Skin of body (tissue), 2 donors: Measurements from ENCODE around the gene C11orf21. TPM values are rescaled to one million over a fixed set of nuclear protein-coding genes. Genes with fewer than 3 reads are reported as not detected.
"Not testable (repeated sequence)": the region's sequence is repeated elsewhere in the genome, so short reads cannot be mapped to it uniquely, and the experiment has no call there.

Experiments
- DNase-seq: peaks from one replicate; lab custom pipeline; 2025; lab: John Stamatoyannopoulos, UW
- total RNA-seq: library from RNA; depleted of rRNA; stranded (reverse); fragments of >200 nt; gene quantifications from one replicate; pipeline ENCODE4 v1.2.3, GENCODE V29; 2014

The C11orf21 gene
- total RNA-seq, 1 donor from 2014 or later = 2.0 TPM

GRCh38 chr11:2296913-2297622 lies 4.7 kb downstream of the C11orf21 start:
- no peak for DNase-seq

DNA sequence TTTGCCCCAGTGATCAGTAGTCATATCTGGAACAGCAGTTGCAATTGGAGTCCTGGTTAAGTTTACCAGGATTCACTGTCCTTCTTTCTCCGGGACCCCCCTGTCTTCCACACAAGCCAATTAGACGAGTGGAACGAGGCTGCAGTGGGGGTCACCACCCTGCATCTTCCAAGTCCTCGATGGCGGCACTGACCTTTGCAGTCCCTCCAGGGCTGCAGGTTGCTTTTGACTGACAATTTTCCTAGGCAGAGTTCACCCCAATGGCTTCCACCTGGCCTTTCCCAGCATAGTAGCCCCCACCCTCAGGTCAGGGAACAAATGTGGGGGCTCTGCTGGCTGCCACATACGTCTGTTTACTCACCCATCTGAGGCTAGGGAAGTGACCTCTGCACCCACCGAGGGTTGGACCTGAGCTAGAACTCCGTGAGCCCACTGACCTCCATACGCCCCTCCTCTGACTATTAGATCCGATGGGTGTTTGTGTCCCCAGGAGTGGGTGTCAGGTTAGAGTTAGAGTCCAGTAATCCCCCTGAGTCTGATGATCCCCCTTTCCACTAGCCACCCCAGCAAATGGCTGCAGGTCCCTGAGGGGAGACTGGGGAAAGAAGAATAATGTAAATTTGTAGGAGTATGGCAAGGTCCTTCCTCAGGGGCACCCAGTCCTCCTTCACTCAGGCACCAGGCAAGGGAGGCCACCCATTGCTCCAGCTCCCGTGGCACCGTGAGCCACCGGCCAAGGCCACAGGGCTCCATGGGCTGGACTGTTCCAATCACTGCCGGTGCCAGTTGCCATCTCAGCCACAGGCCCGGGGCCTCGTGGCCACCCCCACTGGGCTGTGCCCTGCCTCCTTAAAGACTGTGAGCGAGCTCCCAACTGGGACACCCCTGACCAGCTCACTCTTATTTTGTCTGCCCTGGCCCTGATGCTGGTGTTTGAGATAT lies 5.5 kb downstream of the C11orf21 start:
- no peak for DNase-seq

DNA sequence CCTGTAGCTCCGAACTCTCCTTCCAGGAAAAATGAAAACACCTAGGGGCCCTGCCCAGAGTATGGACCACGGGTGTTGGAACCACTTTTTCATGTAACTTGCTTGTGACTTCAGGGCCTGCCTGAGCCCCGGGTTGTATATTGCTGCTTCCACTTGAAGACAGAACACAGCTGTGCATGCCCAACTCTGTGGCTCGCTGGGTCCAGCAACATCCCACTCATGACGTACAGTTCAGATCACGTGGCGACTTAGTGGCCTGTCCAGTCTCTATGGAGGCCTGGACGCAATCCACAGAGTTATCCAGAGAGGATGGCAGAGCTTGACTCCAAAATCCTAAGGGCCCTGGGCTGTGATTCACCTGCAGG lies 6.8 kb downstream of the C11orf21 start:
- no peak for DNase-seq

DNA sequence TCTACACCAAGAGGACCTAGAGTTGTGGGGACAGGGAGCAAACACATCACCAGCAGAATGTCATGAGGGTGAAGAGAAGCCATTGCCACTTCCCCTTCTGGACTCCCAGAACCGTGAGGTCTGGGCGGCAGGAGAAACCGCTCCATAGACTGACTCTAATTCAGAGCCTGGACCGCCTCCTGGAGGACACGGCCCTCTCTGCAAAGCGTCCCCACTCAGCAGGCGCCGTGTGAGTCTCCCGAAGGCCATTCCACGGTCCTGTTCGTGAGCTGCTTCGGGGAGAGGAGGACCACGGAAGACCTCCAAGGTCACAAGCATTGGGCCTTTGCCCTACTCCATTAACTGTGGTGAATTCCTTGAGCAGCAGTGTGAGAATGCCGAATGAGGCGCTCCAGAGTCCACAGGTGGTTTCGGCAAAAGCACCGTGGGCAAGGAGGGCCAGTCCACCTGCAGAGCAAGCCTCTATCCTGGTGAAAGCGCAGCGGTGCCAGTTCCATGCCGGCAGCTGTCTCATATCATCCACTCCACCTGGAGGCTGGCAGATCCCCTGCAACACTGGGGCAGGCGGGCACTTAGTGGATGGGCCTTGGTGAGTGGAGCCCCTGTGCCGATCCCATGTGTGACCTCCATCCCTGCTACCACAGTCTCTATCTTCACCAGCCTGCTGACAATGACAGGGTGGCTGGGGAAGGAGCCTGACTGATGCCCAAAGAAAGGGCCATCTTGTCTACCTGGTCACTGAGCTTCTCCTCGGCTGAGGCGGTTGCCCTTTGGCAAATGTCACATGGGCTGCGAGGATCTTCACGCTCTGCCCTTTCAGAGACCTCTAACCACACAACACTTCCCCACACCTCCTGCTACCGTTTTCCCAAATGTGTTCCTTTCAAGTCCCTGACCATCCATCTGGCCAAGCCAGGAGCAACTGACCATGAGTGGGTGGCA lies 7.5 kb downstream of the C11orf21 start:
- DNase-seq = no peak

DNA sequence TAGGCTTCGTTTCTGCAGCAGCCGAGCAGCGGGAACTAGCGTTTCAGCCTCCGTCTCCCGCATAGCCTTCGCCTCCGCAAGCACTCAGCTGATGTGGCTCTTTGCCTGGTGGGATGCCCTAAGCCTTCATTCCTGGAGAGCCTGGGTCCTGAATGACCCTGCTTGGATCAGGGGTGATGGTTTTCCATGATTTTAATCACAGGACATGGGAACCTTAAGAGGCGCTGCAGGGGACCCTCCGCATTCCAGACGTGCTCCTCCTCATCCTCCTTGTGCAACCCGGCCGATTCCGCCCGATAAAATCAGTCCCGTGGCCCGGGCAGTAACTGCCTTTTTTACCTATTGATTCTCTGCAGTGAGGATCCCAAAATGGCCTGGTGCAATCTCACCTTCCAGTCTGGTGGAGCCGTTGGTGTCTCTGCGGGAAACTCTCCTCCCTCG lies 8.2 kb downstream of the C11orf21 start:
- no peak for DNase-seq

DNA sequence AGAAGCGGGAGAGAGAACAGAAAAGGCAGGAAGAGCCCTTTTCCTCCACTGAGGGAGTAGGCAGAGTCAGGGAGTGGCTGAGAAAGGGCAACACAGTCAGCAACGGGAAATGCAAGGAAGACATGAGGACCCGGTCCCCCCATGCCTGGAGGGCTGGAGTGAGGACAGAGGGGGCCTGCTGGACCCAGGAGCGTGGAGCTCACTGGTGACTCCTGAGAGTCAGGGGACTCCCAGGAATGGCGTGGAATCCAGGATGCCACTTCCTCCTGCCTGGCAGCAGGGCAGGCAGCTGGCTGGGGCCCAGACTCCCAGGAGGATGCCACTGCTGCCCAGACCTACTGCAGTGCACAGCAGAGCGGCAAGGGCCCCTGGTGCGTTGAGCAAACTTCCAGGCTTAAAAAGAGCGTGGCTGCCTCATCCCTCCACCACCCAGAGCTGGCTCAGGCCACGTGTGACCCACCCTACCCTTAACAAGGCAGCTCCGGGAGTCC lies 11.3 kb downstream of the C11orf21 start:
- DNase-seq = no peak

DNA sequence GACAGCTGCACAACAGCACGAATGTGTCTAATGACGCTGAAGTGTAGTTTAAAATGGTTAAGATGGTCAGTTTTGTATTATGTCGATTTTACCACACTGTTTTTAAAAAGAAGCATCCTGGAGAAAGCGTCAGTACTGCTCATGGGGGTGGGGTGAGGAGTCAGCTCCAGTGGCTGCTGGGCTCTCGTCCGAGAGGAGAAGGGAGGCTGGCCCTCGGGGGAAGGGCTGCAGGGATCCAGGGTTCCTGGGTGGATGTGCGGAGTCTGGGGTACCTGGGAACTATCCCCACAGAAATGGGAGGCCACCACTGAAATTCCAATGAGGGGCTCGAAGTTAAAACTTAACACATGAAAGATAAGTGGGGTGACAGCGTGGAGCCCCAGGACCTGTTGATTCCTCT lies 11.9 kb downstream of the C11orf21 start:
- no peak for DNase-seq

- no peak for DNase-seq
Measured at GRCh38 chr11:2289350-2289749, 12.4 kb downstream of the C11orf21 start.

- no peak for DNase-seq
Measured at GRCh38 chr11:2287091-2287490, 14.6 kb downstream of the C11orf21 start.

DNA sequence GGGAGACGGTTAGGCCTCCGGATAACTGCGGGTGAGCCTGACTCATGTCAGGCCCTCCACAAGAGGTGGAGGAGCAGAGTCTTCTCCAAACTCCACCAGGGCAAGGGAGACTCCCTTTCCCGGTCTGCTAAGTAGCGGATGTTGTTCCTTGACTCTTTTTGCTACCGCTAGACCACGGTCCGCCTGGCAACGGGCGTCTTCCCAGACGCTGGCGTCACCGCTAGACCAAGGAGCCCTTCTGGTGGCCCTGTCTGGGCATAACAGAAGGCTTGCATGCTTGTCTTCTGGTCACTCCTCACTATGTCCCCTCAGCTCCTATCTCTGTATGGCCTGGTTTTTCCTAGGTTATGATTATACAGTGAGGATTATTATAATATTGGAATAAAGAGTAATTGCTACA lies 15.4 kb downstream of the C11orf21 start:
- DNase-seq = not testable (repeated sequence)

DNA sequence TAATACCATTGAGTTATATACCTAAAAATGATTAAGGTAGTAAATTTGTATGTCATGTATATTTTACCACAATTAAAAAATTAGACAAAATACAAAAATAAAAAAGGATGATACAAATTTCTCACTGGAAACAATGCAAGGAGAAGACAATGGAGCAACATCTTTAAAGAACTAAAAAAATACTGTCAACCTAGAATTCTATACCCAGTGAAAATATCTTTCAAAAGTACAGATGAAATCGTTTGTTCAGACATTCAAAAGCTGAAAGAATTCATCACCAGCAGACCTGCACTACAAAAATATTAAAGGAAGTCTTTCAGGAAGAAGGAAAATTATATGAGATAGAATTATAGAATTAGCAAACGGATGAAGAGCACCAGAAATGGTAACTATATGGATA lies 21.5 kb downstream of the C11orf21 start:
- DNase-seq = no peak

DNA sequence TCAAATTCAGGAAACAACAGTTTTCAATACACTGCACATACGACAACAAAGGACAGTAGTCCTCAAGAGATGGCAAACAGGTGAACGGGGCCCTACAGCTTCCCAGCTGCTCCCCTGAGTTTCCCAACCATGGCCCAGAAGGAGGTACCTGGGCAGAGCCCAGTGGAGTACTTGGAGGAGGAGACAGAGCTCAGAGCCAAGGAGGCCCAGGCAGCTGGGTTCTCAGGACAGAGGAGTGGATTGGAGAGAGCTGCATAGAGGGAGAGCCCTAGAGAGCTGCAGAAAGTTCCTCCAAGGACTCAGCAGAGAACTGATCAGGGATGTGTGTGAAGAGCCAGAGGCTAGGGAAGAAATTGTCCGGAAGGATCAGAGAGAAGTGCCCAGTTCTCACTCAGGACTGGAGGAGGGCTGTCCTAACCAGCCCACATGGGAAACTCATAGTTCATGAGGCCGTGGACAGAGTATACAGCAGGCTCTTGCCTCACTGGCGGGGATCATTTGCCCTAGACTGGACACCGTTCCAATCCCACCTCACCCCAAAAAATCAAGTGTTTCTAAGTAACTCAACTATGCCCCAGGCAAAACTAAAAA lies 23.7 kb downstream of the C11orf21 start:
- DNase-seq = no peak

DNA sequence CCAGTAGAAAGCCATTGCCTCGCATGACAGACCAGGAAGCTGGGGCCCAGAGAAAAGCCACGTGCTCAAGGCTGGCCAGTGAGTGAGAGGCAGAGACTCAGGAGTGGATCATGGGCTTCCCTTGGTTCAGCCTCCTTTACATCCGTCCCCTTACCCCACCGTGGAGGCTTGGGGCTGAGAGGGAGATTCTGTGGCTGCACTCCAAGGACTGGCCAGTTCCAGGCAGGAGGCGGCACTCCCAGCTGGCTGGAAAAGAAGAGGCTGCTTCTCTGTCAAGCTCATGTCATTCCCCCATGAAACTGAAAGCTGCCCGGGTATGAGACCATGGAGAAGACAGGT lies 24.7 kb downstream of the C11orf21 start:
- no peak for DNase-seq

DNA sequence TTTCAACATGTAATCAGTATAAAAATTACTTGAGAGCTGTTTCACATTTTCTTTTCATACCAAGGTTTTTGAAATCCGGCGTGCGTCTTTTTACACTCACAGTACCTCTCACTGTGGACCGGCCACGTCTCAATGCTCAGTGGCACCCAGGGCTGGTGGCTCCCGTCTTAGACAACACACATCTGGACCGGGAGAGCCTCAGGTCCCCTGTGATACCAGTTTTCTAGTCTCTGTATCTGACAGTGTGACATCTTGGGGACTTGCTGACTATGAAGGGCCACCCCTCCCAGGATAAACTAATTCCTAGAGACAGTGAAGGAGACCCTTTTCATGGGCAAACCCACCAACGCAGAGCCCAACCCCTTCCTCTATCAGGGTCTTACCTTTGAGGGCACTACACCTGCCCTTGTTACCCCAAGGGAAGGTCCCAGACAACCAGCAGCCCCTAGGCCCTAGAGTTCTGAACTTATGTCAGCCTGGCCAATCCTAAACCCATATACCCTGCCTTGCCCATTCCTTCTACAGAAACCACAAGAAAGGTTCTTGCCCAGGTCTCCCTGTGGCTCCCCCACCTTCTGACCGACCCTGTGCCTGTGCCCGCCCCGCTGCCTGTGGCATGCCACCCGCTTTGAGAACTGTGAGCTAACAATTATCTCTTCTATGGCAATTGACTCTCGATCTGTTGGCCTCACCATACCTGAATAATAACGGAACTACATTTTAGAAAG lies 25.3 kb downstream of the C11orf21 start:
- DNase-seq = no peak

- no peak for DNase-seq
Measured at GRCh38 chr11:2275334-2276279, 26.1 kb downstream of the C11orf21 start.

GRCh38 chr11:2273771-2274170 lies 27.9 kb downstream of the C11orf21 start:
- DNase-seq = no peak

DNA sequence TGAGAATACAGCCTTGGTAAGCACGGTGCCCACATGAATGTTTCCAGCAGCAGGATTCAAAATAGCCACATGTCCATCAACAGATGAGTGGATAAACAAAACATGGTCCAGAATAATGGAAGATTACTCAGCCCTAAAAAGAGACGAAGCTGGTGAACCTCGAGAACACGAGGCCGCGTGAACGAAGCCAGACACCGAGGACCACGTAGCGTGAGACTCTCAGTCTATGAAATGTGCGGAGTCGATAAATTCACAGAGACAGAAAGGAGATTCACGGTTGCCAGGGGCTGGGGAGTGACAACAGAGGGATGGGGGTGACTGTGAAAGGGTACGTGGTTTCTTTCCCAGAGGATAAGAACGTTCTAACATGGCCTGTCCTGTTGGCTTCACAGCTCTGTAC lies 28.4 kb downstream of the C11orf21 start:
- no peak for DNase-seq

- no peak for DNase-seq
Measured at GRCh38 chr11:2272946-2273280, 28.8 kb downstream of the C11orf21 start.

DNA sequence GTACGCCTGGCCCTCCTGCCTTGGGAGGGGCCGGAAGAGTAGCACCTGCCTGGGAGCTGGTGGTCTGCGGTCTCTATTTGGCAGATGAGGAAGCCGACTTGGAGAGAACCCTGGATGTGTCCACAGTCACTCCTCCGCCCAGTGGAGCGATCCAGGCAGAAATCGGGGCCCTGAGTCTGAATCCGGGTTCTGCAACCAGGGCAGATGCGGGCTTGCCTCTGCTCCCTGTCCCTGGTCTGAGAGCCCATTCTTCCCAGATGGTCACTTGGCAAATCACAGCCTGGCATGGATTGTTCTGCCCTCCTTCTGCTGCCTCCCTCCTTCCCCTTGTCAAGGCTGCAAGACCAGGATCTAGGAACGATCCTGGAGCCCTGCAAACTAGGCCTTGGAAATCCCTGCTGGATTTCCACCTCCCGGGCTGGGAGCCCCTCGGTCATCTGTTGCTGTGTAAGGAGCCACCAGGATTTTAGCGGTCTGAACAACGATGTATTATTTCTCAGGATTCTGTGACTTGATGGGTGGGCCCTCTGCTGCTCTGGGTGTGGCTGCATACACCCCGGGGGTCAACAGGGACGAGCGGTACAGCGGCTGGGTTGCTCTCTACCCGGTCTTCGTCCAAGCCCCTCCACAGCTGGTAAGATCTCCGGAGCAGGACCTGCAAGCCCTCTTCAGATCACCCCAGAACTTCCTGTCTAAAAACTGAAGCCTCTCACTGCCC lies 29.3 kb downstream of the C11orf21 start:
- no peak for DNase-seq
